ENCODE data around the gene CCL8.

- TF ChIP-seq CTCF (IDR thresholded peaks at IDR 0.05) (no peak), POLR2A (IDR thresholded peaks at IDR 0.05) (no peak)
These were observed 41.5 kb downstream of the CCL8 start for GRCh38 chr17:34360601-34361270.
